SKM-1 (cell line): ENCODE results near the gene AUTS2.
A peak's percentile ranks its signal among the peaks of the same experiment; 100 is the strongest.

Source experiments
- DNase-seq: peaks from one replicate; lab custom pipeline; 2025; ENCODE audit not compliant: unreplicated experiment; lab: John Stamatoyannopoulos, UW

The AUTS2 gene

GRCh38 chr7:70215491-70215890 lies 617.2 kb downstream of the AUTS2 start:
- peak; percentile 15 for DNase-seq

DNA sequence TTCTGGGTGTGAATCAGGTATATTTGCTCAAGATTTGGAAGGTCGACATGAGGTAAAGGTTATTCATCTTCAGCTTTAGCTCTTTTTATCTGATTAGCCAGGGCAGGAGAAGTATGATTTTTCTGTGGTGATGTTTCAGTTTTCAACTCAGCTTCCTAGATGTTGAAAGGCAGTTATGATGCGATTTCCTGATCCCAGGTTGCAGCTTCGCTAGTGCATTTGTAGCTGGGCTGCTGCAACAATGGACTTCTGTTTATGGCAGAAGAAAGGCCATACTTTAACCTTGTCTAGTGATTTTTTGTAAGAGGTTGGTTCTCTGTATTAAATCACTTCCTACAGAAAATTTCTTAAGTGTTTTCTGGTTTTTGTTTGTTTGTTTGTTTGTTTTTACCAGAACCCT lies 619.3 kb downstream of the AUTS2 start:
- DNase-seq = no peak

- no peak for DNase-seq
Measured at GRCh38 chr7:70218006-70218405, 619.7 kb downstream of the AUTS2 start.

DNA sequence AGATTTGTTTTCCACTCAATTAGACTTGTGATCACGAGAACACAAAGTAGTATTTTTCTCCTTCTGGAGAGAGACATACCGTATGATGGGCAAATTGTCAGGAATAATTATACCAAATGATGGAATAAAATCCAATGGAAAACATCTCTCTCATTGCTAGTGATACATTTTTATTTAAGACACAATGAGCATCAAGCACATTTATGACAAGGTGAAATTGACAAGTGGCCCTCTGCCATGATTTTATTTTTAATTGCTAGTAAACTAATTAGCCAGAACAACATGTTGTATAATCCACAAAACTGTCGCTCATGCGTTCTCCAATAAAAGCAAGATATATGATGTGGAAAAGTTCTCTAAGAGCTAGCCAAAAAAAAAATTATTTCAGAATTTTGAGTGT lies 620.8 kb downstream of the AUTS2 start:
- DNase-seq = no peak

DNA sequence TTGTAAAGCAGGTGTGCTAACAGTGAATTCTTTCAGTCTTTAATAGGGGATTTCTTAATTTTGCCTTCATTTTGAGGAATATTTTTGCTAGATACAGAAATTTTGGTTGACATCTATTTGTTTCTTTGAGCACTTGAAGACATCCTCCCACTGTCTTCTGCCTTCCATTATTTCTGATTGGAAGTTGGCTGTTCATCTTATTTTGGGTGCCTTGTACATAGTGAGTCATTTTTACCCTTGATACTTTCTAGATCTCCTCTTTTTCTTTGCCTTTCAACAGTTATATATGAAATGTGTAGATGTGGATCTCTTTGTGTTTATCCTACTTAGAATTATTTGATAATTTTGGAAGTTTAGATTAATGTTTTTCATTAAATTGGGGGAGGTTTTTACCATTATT lies 631.0 kb downstream of the AUTS2 start:
- DNase-seq = no peak

GRCh38 chr7:70230761-70231160 lies 632.5 kb downstream of the AUTS2 start:
- DNase-seq = no peak

- DNase-seq = no peak
Measured at GRCh38 chr7:70233776-70234175, 635.5 kb downstream of the AUTS2 start.

DNA sequence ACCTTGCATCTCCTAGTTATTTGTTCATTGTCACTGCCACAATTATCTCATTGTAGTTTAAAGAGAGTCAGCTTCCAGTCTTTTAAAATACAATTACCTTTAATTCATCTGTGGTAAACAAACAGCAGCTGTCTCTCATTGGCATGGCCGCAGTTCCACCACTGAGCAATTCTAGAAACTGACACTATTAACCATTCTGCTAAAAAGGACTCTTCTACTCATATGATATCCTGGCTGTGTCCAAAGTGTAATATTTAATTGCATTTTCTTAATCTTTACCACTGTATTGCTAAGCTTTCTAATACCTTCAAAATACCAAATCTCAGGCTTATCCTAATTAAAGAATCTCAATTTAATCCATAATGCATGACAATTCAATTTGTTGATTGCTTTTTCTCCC lies 639.0 kb downstream of the AUTS2 start:
- no peak for DNase-seq

DNA sequence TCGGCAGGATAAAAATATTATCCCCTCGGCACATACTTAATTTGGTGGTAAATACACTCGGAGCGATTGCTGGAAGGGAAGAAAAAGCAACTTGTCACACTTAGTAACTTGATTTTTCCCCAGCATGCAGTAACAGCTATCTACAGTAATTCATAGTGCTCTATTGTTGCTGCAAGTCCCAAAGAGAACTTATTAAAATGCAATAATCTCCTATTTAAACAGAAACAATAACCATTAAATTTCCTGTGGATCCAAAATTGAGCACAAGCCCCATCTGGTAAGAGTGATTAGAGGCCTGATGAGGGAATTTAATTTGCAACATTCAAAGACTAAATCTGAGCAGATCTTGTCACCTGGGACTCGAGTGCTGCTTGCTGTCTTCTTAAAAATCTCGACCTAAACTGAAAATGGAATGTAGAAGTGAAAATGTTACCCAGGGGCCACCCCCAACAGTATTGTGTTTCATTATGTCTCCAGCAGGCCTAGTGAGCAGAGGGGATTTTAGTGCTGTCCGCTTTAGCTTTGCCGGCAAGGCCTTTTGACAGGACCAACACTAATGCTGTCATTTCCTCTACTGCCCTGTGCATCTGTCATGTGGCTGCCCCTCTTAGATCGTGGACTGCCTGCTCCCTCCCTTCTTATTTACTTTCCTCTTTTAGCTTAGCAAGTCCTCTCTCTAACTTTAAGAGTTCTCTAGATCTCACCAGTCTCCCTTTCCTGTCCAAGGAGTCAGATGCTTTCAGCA lies 639.7 kb downstream of the AUTS2 start:
- no peak for DNase-seq

DNA sequence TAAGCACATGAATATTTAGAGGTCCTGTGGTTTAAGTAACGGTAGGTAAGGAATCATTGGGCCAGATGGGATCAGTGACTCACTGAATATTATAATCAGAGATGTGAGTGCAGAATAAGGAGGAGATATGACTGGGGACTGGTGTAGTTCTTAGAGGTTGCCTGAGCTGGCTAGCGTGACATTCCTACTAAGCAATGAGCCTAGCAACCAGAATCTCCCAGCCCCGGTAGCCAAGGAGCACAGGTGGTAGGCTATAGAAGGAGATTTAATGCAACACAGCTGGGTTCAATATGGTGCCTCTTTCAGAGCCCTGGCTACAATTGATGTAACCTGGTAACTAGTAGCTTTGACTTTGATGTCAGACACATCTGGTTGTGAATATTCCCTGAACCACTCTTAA lies 641.6 kb downstream of the AUTS2 start:
- DNase-seq = no peak

GRCh38 chr7:70240873-70241272 lies 642.6 kb downstream of the AUTS2 start:
- DNase-seq = no peak

- DNase-seq = no peak
Measured at GRCh38 chr7:70241536-70242175, 643.4 kb downstream of the AUTS2 start.

- no peak for DNase-seq
Measured at GRCh38 chr7:70242826-70243225, 644.6 kb downstream of the AUTS2 start.

- no peak for DNase-seq
Measured at GRCh38 chr7:70243443-70243842, 645.2 kb downstream of the AUTS2 start.

- no peak for DNase-seq
Measured at GRCh38 chr7:70257921-70258320, 659.6 kb downstream of the AUTS2 start.

- no peak for DNase-seq
Measured at GRCh38 chr7:70259502-70259901, 661.2 kb downstream of the AUTS2 start.

GRCh38 chr7:70263471-70264255 lies 665.4 kb downstream of the AUTS2 start:
- no peak for DNase-seq

DNA sequence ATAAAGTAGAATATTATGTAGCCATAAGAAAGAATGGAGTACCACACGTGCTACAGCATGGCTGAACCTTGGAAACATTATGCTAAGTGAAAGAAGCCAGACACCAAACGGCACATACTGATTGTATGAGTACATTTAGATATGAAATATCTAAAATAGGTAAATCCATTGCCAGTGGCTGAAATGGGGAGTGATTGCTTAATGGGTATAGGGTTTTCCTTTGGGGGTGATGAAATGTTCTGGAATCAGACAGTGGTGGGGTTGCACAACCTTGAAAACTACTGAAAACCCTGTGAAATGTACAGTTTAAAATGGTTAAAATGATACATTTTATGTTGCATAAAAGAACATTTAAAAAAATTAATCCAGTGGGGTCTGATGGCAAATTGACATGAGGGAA lies 667.9 kb downstream of the AUTS2 start:
- DNase-seq = no peak

GRCh38 chr7:70267381-70268120 lies 669.3 kb downstream of the AUTS2 start:
- no peak for DNase-seq

GRCh38 chr7:70268179-70268578 lies 669.9 kb downstream of the AUTS2 start:
- no peak for DNase-seq

DNA sequence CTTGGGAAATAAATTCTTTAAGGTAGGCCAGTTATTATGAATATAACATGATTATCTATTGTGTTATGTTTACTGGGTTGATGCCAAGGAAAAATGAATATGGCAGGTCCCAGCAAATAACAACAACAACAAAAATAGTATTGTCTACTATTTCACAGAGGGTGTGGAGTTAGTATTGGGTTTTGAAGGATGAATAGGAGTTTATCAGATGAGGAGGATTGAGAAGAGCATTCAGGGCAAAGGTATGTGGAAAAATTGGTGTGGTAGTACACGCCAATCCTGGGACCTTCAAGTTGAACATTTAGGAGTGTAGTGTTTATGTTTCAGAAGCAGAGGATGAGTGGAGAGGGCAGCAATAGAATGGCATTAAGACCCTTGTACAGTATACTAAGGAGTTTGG lies 671.9 kb downstream of the AUTS2 start:
- DNase-seq = no peak
